Measurements from ENCODE around the gene GPR180.
"Not testable (repeated sequence)": the region's sequence is repeated elsewhere in the genome, so short reads cannot be mapped to it uniquely, and the experiment has no call there.

The GPR180 gene

DNA sequence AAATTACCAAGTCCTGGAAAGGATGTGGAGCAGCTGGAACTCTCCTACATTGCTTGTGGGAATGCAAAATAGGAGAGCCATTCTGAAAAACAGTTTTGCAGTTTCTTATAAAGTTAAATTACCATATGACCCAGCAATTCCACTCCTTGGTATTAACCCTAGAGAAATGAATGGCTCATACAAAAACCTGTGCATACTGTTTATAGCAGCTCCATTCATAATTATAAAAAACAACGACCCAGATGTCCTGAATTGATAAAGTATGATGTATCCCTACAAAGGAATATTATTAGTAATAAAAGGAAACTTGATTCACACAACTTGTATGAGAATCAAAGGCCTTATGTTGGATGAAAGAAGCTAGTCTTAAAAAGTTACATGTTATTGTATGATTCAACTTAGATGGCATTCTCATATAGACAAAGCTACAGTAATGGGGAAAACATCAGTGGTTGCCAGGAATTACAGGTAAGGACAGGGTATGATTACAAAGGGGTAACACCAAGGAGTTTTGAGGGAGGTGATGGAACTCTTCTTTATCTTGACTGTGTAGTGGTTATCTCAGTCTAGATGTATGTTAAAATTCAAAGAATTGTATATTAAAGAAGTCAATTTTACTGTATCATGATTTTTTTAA lies 35.4 kb downstream of the GPR180 start:
- TF ChIP-seq, protein P1, sequence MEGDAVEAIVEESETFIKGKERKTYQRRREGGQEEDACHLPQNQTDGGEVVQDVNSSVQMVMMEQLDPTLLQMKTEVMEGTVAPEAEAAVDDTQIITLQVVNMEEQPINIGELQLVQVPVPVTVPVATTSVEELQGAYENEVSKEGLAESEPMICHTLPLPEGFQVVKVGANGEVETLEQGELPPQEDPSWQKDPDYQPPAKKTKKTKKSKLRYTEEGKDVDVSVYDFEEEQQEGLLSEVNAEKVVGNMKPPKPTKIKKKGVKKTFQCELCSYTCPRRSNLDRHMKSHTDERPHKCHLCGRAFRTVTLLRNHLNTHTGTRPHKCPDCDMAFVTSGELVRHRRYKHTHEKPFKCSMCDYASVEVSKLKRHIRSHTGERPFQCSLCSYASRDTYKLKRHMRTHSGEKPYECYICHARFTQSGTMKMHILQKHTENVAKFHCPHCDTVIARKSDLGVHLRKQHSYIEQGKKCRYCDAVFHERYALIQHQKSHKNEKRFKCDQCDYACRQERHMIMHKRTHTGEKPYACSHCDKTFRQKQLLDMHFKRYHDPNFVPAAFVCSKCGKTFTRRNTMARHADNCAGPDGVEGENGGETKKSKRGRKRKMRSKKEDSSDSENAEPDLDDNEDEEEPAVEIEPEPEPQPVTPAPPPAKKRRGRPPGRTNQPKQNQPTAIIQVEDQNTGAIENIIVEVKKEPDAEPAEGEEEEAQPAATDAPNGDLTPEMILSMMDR (conservative IDR thresholded peaks at IDR 0.05; ENCODE audit: control insufficient read depth, insufficient read depth, low read depth, low read length): no peak
- H3K4me3 ChIP-seq (ENCODE audit: control insufficient read depth, low read depth, low read length): no peak overlapping the region
- DNase-seq (ENCODE audit: low read depth): no peak

DNA sequence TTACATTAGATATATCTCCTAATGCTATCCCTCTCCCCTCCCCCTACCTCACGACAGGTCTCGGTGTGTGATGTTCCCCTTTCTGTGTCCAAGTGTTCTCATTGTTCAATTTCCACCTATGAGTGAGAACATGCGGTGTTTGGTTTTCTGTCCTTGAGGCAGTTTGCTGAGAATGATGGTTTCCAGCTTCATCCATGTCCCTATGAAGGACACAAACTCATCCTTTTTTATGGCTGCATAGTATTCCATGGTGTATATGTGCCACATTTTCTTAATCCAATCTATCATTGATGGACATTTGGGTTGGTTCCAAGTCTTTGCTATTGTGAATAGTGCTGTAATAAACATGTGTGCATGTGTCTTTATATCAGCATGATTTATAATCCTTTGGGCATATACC lies 36.0 kb downstream of the GPR180 start:
- not testable (repeated sequence) for DNase-seq (ENCODE audit: low read depth); H3K4me3 ChIP-seq (ENCODE audit: control insufficient read depth, low read depth, low read length)

DNA sequence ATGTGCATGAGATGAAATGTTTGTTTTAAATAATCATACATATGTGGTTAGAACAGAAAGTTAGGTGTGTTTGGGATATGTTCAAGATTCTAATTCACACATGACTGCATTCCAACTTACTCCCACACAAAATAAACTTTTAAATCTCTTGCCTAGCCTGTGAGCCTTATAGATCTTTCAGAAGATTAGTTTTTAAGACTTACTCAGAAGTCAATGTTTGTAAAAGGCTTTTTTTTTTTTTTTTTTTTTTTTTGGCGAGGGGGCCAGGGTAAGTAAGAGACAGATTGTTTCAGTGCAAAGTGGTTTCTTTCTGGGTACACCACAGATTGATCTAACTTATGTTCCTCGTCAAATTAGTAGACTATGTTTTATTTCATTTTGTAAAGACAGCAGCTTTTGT lies 39.1 kb downstream of the GPR180 start:
- H3K4me3 ChIP-seq (ENCODE audit: control insufficient read depth, low read depth, low read length): no peak overlapping the region
- DNase-seq (ENCODE audit: low read depth): peak; percentile 8
- TF ChIP-seq, protein P1 (conservative IDR thresholded peaks at IDR 0.05; ENCODE audit: control insufficient read depth, insufficient read depth, low read depth, low read length): no peak

DNA sequence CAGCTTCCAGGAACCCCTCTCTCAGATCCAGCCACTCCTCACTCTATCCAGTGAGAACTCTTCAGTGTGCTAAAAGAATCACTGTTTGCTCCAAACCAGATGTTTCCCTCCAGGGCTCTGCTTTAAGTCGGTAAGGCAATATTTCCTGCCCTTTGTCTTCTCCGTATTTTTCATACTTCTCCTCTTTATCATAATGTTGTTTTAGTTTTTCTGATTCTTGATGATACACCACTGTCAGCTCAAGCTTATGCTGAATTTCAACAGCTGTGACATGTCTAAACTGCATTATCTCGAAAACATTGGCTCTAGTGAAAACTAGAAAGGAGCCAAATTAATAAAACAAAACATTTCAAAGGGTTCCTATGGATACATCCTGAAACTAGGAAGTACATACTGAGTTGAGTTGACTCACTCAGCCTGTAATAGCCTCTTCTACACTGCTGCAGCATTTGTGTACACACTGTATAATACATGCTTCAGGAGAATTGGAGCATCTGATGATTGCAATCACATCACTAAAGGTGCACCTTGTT lies 39.8 kb downstream of the GPR180 start:
- TF ChIP-seq, protein P1 (conservative IDR thresholded peaks at IDR 0.05; ENCODE audit: control insufficient read depth, insufficient read depth, low read depth, low read length): no peak
- peak; percentile 71 for DNase-seq (ENCODE audit: low read depth)
- H3K4me3 ChIP-seq (ENCODE audit: control insufficient read depth, low read depth, low read length): no peak overlapping the region

DNA sequence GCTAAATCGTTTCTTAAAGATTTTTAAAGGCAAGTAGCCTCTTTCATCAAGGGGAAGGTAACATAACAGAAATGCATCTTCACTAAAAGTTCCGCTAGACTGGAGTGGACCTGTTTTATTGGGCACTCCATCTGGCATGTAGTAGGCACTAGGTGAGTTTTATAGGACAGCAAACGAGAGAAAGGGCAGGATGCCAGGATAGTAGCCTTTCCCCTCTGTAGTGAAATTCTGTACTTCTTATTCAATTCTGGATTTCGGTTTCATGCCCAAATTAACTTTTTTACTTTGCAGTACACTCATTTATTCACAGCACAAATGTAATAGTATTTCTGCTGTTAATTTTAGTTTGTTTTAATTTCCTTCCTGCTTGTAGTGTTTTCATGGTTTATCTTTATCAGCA lies 45.2 kb downstream of the GPR180 start:
- TF ChIP-seq, protein P1 (conservative IDR thresholded peaks at IDR 0.05; ENCODE audit: control insufficient read depth, insufficient read depth, low read depth, low read length): no peak

DNA sequence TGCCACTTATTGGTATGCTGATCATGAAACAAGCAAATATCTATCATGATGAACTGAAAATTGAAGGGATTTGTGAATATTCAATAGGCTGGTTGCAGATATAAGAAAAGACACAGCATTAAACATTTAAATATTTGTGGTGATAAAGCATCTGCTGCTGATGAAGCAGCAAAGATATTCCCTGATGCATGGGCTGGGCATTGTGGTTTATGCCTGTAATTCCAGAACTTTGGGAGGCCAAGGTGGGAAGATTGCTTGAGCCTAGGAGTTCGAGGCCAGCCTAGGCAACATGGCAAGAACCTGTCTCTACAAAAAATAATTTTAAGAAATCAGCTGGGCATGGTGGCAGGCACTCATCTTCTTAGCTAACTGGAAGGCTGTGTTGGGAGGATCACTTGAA lies 54.5 kb downstream of the GPR180 start:
- no peak overlapping the region for H3K4me3 ChIP-seq (ENCODE audit: control insufficient read depth, low read depth, low read length)
- TF ChIP-seq, protein P1 (conservative IDR thresholded peaks at IDR 0.05; ENCODE audit: control insufficient read depth, insufficient read depth, low read depth, low read length): no peak
- peak; percentile 16 for DNase-seq (ENCODE audit: low read depth)

More for the DNA sequence above, 45.2 kb downstream of the GPR180 start:
- no peak for DNase-seq (ENCODE audit: low read depth)
- H3K4me3 ChIP-seq (ENCODE audit: control insufficient read depth, low read depth, low read length): no peak overlapping the region

DNA sequence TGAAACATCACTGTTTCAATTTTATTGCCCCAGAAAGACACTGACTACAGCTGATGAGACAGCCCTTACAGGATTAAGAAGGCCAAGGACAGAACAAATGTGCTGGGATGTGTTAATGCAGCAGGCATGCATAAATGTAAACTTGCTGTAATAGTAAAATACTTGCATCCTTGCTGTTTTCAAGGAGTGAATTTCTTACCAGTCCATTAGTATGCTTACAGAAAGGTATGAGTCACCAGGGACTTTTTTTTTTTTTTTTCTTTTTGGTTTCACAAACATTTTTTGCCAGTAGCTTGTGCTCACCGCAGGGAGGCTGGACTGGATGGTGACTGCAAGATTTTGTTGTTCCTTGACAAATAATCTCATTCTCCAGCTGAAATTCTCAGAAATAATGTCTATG lies 55.1 kb downstream of the GPR180 start:
- TF ChIP-seq, protein P1 (conservative IDR thresholded peaks at IDR 0.05; ENCODE audit: control insufficient read depth, insufficient read depth, low read depth, low read length): no peak
- DNase-seq (ENCODE audit: low read depth): peak; percentile 97

More for the DNA sequence above, 55.1 kb downstream of the GPR180 start:
- no peak overlapping the region for H3K4me3 ChIP-seq (ENCODE audit: control insufficient read depth, low read depth, low read length)

Measured in fibroblast of mammary gland (primary cell).